ENCODE results near the gene AXIN2. TPM values are rescaled to one million over a fixed set of nuclear protein-coding genes. Genes with fewer than 3 reads are reported as not detected.
"Not testable (repeated sequence)": the region's sequence is repeated elsewhere in the genome, so short reads cannot be mapped to it uniquely, and the experiment has no call there.

Gene AXIN2
- polyA plus RNA-seq, 3 donors from 2014 or later, result 0.57 to 0.94 TPM; not detected in 1

DNA sequence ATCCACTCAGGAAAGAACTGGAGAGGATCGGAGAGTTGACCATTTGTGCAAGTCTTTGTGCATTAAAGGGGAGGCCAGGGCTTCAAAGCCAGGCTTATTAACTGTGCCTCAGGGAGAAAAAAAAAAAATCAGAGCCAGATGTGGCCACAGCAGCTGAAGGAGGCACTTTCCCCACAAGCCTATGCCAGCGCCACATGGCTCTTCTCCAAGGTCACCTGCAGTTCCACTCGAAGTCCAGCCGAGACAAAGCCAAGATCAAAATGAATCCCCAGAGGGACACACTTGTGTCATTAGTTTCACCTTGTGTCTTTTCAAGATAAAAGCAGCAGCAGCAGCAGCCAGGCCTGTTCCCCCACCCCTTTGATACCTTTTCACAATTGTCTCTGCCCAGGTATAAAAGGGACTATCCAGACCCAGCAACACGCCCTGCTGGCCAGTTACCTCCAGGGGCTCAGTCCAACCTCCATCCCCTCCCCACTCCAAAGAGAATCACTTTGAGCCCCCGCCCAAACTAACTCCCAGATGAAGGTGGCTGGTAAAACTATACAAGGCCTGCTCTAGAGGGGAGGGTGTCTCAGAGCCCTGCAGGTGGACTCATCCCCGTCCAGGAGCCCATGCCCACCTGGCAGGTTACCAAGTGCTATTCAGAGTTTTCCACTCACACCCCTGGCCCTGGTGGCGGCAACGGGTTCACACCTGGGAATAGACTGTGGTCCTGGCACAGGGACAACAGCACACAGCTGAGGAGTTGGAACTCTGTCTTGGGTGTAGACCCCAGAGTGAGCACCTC lies 29.2 kb downstream of the AXIN2 start:
- peaks cover 0 to 3% (median 0%) of the 10 kb centered on the region in 3 donors for H3K36me3 Mint-ChIP-seq
- no peaks in the 10 kb centered on the region for H3K4me1 Mint-ChIP-seq
- no peak for DNase-seq
- H3K9me3 Mint-ChIP-seq, result no peaks in the 10 kb centered on the region
- no peak overlapping the region for H3K4me3 Mint-ChIP-seq
- no peaks in the 10 kb centered on the region for H3K27me3 Mint-ChIP-seq (ENCODE audit: low read depth in 3 of 3)
- H3K27ac Mint-ChIP-seq, result no peak overlapping the region

DNA sequence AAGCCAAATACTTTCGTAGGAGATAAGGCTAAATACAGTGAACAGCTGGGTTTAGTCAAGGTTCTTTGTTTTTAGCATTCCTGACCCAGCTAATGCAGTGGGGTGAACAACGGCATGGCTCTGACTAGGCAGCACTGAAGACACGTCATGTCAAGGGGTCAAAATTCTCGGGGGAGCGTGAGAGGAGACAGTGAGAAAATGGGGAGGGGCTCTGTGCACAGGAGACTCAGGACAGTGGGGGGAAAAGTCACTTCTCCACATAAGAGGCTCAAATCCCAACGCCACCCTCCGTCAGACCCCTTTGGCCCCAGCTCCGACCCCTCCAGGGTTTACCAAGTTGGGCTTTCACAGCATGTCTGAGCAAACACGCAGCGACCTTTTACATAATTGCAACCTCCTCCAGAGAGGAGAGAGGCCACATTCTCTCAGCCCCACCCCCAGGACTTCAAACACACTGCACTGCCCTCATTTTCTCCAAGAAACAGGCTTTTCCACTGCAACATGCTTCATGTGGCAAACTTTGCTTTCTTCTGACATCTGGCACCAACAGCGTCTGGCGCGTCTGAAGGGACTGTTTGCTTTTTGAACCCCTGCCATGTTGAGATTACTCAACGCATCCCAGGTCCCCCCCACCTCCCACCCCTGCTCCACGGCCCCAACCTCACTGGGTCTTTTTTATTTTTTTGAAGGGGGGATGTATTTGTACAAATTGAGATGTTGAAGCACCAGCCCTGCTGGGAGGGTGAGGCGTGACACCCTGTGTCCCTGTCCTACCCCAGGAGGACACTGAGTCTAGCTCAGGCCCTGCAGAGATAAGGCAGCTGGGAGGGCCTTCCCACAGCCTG lies 30.0 kb downstream of the AXIN2 start:
- peaks cover 0 to 3% (median 0%) of the 10 kb centered on the region in 3 donors for H3K36me3 Mint-ChIP-seq
- no peak for DNase-seq
- peaks cover 0 to 3% (median 0%) of the 10 kb centered on the region in 3 donors for H3K27me3 Mint-ChIP-seq (ENCODE audit: low read depth in 3 of 3)
- H3K4me3 Mint-ChIP-seq, result no peak overlapping the region
- H3K4me1 Mint-ChIP-seq, result no peaks in the 10 kb centered on the region
- H3K9me3 Mint-ChIP-seq, result no peaks in the 10 kb centered on the region
- no peak overlapping the region for H3K27ac Mint-ChIP-seq

- Mint-ChIP-seq H3K4me3 (no peak overlapping the region), H3K4me1 (no peaks in the 10 kb centered on the region), H3K27ac (no peak overlapping the region), H3K36me3 (peaks cover 0 to 3% (median 0%) of the 10 kb centered on the region in 3 donors), H3K9me3 (no peaks in the 10 kb centered on the region), H3K27me3 (ENCODE audit: low read depth in 3 of 3) (peaks cover 0 to 3% (median 0%) of the 10 kb centered on the region in 3 donors)
- DNase-seq, result no peak
Observed at GRCh38 chr17:65530523-65531255, 30.8 kb downstream of the AXIN2 start.

- H3K36me3 Mint-ChIP-seq, result peaks cover 0 to 3% (median 0%) of the 10 kb centered on the region in 3 donors
Observed at GRCh38 chr17:65529761-65530522, 31.5 kb downstream of the AXIN2 start.

DNA sequence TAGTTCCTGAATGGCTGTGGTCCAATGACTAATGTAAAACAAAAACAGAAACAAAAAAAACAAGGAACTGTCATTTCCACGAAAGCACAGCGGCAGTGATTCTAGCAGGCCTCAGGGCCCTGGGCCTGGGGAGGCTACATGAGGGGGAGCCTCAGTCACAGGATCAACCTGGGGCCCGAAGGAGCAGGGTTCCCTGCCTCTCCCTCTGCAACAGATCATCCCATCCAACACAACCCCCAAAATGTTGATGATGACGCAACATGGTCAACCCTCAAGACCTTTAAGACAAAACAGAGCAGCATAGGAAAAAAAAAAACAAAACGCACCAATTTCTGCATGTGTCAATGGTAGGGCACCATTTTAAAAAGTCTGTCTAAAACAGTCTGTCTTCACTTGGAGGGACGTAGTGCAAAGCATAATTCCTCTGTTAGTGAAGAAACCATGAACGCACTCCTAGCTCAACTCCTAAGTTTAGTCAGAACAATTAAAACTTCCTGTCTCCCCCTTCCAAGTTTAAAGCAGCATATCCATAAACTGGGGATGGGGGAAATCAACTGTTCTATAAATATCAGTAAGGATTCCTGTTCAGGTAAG lies 32.3 kb downstream of the AXIN2 start:
- no peaks in the 10 kb centered on the region for H3K9me3 Mint-ChIP-seq
- H3K27ac Mint-ChIP-seq, result no peak overlapping the region
- peaks cover 0 to 3% (median 2%) of the 10 kb centered on the region in 3 donors for H3K27me3 Mint-ChIP-seq (ENCODE audit: low read depth in 3 of 3)
- peaks cover 0 to 3% (median 0%) of the 10 kb centered on the region in 3 donors for H3K36me3 Mint-ChIP-seq
- no peak for DNase-seq
- H3K4me3 Mint-ChIP-seq, result no peak overlapping the region
- H3K4me1 Mint-ChIP-seq, result peaks cover 0 to 4% of the 10 kb centered on the region in 2 donors

More at GRCh38 chr17:65529761-65530522, 31.5 kb downstream of the AXIN2 start:
- no peak for DNase-seq
- no peak overlapping the region for H3K4me3 Mint-ChIP-seq
- no peaks in the 10 kb centered on the region for H3K4me1 Mint-ChIP-seq
- no peaks in the 10 kb centered on the region for H3K9me3 Mint-ChIP-seq
- H3K27ac Mint-ChIP-seq, result no peak overlapping the region
- H3K27me3 Mint-ChIP-seq (ENCODE audit: low read depth in 3 of 3), result peaks cover 0 to 3% (median 2%) of the 10 kb centered on the region in 3 donors

DNA sequence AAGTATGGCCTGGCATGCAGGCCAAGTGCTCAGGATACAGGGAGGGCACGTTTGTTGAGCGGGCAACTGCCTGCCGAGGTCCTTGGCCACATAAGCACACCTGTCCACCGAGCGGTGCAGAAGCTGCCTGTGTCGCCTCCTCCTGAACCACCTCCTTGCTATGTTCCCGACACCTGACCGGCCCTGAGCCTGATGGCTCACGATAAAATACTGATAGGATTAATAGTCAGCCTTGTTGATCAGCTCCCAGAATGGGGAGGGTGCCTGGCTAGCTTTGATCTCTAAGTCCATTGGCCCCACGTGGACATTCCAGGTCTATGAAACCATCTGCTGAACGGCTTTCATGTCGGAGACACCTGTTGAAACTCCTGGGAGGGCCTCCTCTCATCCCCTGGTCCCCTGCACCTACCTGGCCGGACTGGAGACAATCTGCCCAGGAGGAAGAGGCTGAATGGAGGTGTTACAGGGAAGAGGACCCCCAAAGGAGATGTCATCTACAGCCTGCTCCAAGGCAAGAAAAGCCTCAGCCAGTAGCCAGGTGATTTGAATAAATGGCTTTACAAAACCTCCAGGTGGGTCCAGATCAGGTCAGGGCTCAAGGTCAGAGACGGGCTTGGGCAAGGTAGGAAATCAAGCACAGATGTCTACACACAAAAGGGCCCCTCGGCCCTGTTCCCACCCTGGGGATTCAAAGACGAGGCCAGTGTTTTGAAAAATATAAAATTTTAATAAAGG lies 33.4 kb downstream of the AXIN2 start:
- no peak overlapping the region for H3K4me3 Mint-ChIP-seq
- H3K4me1 Mint-ChIP-seq, result peaks cover 8 to 15% of the 10 kb centered on the region in 2 donors
- H3K27ac Mint-ChIP-seq, result no peak overlapping the region
- H3K27me3 Mint-ChIP-seq (ENCODE audit: low read depth in 3 of 3), result peaks cover 2 to 5% (median 3%) of the 10 kb centered on the region in 3 donors
- no peak for DNase-seq
- H3K36me3 Mint-ChIP-seq, result peaks cover 0 to 3% (median 0%) of the 10 kb centered on the region in 3 donors
- no peaks in the 10 kb centered on the region for H3K9me3 Mint-ChIP-seq

GRCh38 chr17:65527381-65527780 lies 34.1 kb downstream of the AXIN2 start:
- H3K27me3 Mint-ChIP-seq (ENCODE audit: low read depth in 3 of 3), result peaks cover 3 to 9% (median 8%) of the 10 kb centered on the region in 3 donors
- no peak overlapping the region for H3K4me3 Mint-ChIP-seq
- H3K36me3 Mint-ChIP-seq, result peaks cover 0 to 3% (median 0%) of the 10 kb centered on the region in 3 donors
- peaks cover 14 to 21% of the 10 kb centered on the region in 2 donors for H3K4me1 Mint-ChIP-seq
- no peak overlapping the region for H3K27ac Mint-ChIP-seq
- DNase-seq, result no peak
- no peaks in the 10 kb centered on the region for H3K9me3 Mint-ChIP-seq

DNA sequence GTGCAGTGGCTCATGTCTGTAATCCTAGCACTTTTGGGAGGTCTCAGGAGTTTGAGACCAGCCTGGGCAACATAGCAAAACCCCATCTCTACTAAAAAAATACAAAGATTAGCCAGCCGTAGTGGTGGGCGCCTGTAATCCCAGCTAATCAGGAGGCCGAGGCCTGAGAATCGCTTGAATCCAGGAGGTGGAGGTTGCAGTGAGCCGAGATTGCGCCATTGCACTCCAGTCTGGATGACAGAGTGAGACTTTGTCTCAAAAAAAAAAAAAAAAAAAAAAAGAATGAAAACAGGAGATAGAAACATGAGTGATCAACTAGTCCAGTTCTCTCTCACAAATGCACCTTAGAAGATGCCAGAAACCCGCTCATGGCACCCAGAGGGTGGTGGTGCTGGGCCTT lies 34.6 kb downstream of the AXIN2 start:
- H3K4me3 Mint-ChIP-seq, H3K27ac Mint-ChIP-seq, DNase-seq, H3K9me3 Mint-ChIP-seq, H3K36me3 Mint-ChIP-seq: not testable (repeated sequence)
- Mint-ChIP-seq H3K27me3 (ENCODE audit: low read depth in 3 of 3) (peaks cover 3 to 11% (median 8%) of the 10 kb centered on the region in 3 donors), H3K4me1 (peaks cover 15 to 24% of the 10 kb centered on the region in 2 donors)

GRCh38 chr17:65523853-65524664 lies 37.4 kb downstream of the AXIN2 start:
- Mint-ChIP-seq H3K9me3 (no peaks in the 10 kb centered on the region), H3K27me3 (ENCODE audit: low read depth in 3 of 3) (peaks cover 4 to 20% (median 12%) of the 10 kb centered on the region in 3 donors), H3K36me3 (no peaks in the 10 kb centered on the region), H3K27ac (no peak overlapping the region), H3K4me3 (peak overlapping the region in 2 of 5 donors; percentile 33 to 51), H3K4me1 (peaks cover 15 to 24% of the 10 kb centered on the region in 2 donors)
- DNase-seq, result no peak

DNA sequence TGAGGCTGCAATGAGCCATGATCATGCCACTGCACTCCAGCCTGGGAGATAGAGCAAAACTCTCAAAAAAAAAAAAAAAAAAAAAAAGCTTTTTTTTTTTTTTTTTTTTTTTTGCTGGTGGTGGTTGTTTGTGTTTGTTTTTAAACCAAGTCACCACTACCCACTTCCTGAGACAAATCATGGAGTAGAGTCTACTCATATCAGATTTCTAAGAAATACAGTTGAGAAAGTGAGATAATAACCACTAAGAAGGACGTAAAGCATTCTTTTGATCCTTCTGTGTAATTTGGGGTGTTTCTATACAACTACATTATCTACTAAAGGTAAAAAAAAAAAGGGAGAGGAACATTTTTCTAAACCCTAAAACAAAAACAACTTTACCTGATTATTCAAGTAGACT lies 38.0 kb downstream of the AXIN2 start:
- no peak overlapping the region for H3K27ac Mint-ChIP-seq
- H3K27me3 Mint-ChIP-seq (ENCODE audit: low read depth in 3 of 3), result peaks cover 5 to 21% (median 12%) of the 10 kb centered on the region in 3 donors
- H3K4me1 Mint-ChIP-seq, result peaks cover 15 to 24% of the 10 kb centered on the region in 2 donors
- H3K9me3 Mint-ChIP-seq, result no peaks in the 10 kb centered on the region
- peak overlapping the region in 3 of 5 donors; percentile 13 to 51 (median 33) for H3K4me3 Mint-ChIP-seq
- H3K36me3 Mint-ChIP-seq, result no peaks in the 10 kb centered on the region
- DNase-seq, result peak; percentile 7 to 34 (median 27)

GRCh38 chr17:65522751-65523404 lies 38.6 kb downstream of the AXIN2 start:
- no peak for DNase-seq
- Mint-ChIP-seq H3K27ac (no peak overlapping the region), H3K9me3 (no peaks in the 10 kb centered on the region), H3K27me3 (ENCODE audit: low read depth in 3 of 3) (peaks cover 7 to 23% (median 14%) of the 10 kb centered on the region in 3 donors), H3K4me1 (peaks cover 15 to 24% of the 10 kb centered on the region in 2 donors), H3K4me3 (peak overlapping the region in 2 of 5 donors; percentile 17 to 35), H3K36me3 (no peaks in the 10 kb centered on the region)
